ENCODE results near the gene MAST2.

The MAST2 gene

GRCh38 chr1:45772971-45773370 lies 30.4 kb upstream of the MAST2 start:
- no peak for DNase-seq (ENCODE audit: low read depth)
- TF ChIP-seq CTCF (IDR thresholded peaks at IDR 0.05; ENCODE audit: control insufficient read depth, extremely low read depth, insufficient read depth) = no peak
- no peak overlapping the region for H3K4me3 ChIP-seq (ENCODE audit: low read depth, low read length)

GRCh38 chr1:45775794-45776193 lies 27.6 kb upstream of the MAST2 start:
- no peak overlapping the region for H3K4me3 ChIP-seq (ENCODE audit: low read depth, low read length)
- no peak for DNase-seq (ENCODE audit: low read depth)
- no peak for TF ChIP-seq CTCF (IDR thresholded peaks at IDR 0.05; ENCODE audit: control insufficient read depth, extremely low read depth, insufficient read depth)

GRCh38 chr1:45785583-45785982 lies 17.8 kb upstream of the MAST2 start:
- H3K4me3 ChIP-seq (ENCODE audit: low read depth, low read length) = no peak overlapping the region
- DNase-seq (ENCODE audit: low read depth) = no peak
- TF ChIP-seq CTCF (IDR thresholded peaks at IDR 0.05; ENCODE audit: control insufficient read depth, extremely low read depth, insufficient read depth) = no peak

GRCh38 chr1:45787905-45788304 lies 15.5 kb upstream of the MAST2 start:
- H3K4me3 ChIP-seq (ENCODE audit: low read depth, low read length) = no peak overlapping the region
- TF ChIP-seq CTCF (IDR thresholded peaks at IDR 0.05; ENCODE audit: control insufficient read depth, extremely low read depth, insufficient read depth) = no peak
- no peak for DNase-seq (ENCODE audit: low read depth)

- DNase-seq (ENCODE audit: low read depth) = no peak
- TF ChIP-seq CTCF (IDR thresholded peaks at IDR 0.05; ENCODE audit: control insufficient read depth, extremely low read depth, insufficient read depth) = no peak
- H3K4me3 ChIP-seq (ENCODE audit: low read depth, low read length) = no peak overlapping the region
Observed at GRCh38 chr1:45789601-45790000, 13.8 kb upstream of the MAST2 start.

- H3K4me3 ChIP-seq (ENCODE audit: low read depth, low read length) = no peak overlapping the region
Observed at GRCh38 chr1:45792744-45793143, 10.7 kb upstream of the MAST2 start.

More at GRCh38 chr1:45792744-45793143, 10.7 kb upstream of the MAST2 start:
- TF ChIP-seq CTCF (IDR thresholded peaks at IDR 0.05; ENCODE audit: control insufficient read depth, extremely low read depth, insufficient read depth) = no peak
- no peak for DNase-seq (ENCODE audit: low read depth)
